Glomerular visceral epithelial cell (primary cell): ENCODE data around the gene PREX1.

Experiments used
- DNase-seq: peaks from one replicate; pipeline ENCODE4 v3.0.0-alpha.2; 2016; ENCODE audit errors: extremely low spot score

PREX1 gene

DNA sequence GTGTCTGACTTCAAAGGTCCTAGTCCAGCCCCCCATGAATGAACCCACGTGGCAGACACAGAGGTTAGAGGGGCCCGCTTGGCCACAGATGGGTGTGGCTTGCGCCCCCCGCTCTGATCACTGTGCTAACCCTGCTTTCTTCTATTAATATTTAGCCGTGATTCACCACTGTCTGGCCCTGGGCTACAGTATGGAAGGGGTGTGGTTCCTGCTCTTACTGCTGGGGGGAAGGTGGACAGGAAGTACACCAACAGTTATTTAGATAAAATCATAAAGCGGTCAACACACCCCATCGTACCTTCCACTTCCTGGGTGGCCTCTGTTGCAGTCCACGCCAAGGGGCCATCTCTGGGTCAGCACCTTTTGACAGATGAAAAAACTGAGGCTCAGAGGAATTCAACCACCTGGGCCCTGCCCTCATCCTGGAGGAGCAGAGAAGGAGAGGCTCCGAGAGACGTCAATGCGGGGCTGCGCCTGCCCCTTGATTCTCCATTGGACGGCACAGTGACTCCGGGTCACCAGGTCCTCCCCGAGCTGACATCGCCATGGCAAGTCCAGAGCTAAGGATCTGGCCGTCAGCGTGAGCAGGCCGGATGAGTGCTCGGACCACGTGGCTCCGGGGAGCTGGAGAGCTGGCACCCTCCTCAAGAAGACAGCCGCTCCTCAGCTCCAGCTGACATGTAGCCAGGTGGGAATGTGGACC lies 206.3 kb downstream of the PREX1 start:
- DNase-seq = peak; percentile 63

DNA sequence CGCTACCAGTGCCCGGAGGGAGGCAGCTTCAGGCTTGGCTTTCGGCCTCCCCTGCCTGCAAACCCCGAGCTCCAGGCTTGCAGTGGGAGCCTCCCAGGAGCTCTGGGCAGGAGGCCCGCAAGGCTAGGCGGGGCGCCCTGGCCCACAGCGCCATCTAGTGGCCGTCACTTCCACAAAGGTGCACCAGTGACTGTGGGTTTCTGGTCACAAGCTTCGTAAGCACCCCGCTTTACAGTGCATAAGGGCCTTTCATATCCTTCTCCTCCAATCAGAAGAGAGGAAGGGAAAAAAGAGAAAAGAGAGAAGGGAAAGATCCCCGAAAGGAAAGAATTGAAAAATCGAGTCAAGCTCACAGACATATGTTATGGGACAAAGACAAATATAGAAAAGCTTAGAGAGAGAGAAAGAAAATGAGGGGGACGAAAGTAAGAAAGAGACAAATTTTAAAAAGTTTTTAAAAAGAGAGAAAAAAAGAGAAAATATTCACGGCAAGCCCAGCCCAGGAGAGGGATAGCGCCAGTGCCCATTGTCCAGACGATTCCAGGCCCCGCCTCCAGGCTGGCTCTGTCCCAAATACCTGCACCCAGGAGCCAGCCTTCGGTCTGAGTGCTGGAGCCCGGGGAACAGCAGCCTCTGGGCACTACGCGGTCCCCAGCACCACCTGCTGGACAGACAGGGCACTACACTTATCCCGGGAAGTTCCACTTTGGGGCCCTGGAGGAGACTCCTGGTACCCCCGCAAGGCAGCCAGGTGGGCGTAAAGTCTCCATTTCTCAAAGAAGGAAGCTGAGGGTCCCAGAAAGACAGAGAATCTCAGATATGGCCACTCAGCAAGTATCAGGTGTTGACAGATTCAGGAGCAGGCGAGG lies 207.1 kb downstream of the PREX1 start:
- peak; percentile 87 for DNase-seq

DNA sequence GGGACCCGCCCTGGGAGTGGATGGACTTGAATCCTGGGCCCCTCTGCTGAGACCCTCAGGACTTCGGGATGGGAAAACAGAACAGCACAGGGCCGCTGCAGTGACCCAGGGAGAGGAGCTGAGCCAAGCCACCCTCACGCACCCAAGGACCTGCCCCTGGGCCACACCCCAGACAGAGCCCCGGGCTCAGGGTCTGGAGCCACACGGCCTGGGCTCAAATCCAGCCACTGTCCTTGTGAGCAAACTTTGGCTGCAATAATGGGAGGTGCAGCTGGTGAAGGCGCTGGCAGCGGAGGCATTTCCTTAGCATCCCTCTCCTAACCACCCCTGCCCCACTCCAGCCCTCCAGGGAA lies 207.7 kb downstream of the PREX1 start:
- no peak for DNase-seq

DNA sequence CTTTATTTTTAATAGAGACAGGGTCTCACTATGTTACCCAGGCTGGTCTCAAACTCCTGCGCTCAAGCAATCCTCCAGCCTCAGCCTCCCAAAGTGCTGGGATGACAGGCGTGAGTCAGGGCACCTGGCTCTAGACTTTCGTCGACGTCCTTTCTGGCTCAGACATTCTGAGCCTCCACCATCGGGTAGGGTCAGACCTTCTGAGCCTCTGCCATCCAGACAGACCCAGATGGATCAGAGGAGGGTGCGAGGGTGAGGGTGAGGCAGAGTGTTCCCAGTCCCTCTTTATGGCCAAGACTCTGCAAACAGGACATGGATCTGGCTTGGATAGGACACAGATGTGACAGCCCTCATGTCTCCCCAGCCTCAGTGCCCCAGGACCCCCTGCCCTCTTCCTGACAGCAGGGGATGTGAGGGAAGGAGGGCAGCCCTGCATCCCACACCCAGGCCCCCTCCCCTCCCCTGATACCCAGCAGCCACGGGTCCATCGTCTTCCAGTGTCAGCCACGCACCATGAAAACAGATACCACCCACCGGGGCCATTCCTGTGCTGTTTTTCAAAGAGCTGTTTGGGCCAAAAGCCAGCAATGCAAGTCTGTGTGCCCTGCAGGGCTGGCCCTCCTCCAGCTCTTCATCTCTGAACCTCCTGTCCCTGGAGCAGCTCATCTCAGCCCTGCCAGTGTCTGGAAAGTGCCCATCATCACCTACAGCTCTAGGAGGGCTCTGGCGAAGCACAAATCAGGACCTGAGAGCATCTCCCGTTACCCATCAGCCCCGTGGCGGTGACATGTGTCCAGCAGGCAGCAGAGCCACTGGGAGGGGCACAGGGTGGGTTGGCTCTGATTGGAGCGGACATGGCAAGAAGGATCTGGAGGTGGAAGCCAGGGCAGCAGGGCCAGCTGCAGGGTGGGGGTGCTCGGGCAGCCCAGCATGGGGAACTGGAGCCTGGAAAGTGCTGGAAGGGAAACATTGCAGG lies 208.4 kb downstream of the PREX1 start:
- DNase-seq = no peak

DNA sequence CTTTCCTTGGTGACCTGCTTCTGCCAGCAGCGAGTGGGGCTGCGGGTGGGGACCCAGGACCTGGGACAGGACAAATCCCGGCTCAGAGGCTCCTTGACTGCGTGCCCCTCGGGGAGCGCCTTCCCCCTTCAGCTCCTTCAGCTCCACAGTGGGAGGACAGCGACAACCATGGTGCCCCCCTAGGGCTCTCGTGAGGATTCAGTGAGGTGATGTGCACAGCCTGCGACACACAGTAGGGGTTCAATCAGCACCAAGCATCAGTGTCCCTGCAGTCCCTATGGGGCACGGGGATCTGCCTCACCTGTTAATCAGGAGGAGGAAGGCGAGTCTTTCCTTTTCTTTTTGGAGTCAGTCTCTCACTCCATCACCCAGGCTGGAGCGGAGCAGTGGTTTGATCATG lies 209.2 kb downstream of the PREX1 start:
- no peak for DNase-seq

DNA sequence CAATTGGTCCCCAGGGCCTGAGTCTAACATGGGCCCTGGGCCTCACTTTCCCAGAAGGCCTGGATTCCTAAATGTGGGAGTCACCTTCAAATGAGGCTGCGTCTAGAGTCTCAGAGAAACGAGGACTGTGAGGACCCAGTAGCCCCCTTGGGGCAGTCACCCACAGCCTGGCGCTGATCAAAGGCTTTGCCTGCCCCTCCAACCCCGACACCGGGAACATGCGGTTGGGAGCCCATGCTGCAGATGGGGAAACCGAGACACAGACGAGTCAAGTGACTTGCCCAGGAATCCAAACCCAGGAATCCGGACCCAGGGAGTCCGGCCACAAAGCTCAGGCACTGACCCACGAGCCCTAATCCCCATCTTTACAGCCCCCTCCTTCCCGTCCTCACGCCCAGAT lies 209.7 kb downstream of the PREX1 start:
- DNase-seq = no peak

DNA sequence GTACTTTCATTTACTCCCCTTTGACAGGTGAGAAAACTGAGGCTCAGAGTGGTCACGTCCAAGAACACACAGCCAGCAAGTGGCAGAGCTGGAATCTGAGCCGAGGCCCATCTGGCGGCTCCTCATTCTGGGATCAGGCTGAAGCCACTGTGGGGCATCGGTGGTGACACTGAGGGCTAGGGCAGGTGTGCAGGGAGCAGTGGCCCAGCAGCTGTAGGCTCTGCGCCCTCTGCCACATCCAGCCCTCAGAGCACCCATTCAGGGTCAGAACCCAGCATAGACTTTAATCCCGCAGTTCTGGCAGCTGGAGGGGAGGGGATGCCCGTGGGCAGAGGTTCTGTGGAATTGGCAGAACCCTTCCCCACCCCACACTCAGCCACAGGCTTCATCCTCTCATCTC lies 210.3 kb downstream of the PREX1 start:
- no peak for DNase-seq

DNA sequence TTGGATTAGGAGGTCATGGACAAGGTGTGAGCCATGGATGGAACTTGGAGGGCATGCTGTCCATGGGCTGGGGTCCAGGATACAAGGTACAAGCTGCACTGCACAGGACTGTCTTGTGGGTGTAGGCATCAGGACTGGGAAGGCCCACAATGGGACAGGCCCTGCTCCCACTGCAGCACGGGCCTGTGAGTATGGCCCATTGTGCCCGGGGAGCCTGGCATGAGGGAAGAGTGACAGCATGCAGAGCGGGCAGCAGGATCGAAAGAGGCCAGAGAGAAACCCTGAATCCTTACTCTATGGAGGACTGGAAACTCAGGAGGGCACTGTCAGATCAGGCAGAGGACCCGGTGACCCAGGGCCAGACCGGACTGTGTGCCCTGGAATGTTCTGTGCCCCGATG lies 211.3 kb downstream of the PREX1 start:
- DNase-seq = no peak

DNA sequence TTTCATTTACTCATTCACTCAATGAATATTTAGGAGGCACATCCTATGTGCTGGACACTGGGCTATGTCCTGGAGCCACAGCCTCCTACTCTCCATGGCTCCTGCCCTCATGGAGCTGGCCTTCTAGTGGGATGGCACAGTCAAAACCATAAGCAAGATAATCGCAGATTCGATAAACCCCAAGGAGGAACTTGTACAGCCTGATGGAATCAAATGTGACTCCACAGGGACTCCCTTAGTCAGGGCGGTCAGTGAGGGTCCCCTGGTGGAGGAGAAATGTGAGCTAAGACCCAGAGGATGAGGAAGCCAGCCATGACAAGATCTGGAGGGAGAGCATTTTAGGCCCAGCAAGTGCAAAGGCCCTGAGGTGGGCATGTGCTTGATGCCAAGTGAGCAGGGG lies 211.9 kb downstream of the PREX1 start:
- DNase-seq = no peak

DNA sequence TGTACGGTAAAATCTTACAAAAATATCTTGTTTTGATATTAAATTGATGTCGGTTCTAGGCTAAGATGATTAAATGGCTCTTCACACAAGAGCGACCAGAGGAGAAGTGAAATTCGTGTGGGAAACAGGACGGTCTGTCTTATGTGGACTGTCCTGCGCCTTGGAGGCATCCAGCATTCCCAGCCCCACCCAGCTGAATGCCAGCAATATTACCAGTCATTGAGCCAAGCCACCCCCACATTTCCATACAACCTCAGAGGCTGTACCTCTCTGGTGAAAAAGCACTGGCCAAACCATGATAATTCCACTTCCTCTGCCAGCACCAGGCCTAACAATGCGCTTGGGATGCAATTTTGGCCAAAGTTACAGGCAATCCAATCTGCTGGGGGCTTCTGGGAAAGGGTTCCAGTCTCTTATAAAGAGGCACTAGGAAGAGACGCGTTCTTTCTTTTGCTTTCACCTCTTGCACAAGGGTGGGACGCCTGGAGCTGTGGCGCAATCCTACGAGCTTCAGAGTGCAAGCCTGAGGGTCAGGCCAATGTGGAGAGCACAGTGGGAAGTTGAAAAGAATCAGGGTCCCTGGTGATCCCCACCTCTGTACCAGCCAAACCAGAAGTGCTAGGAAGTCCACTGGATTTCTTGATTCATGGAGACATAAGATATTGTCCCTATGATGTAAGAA lies 213.1 kb downstream of the PREX1 start:
- DNase-seq = no peak

DNA sequence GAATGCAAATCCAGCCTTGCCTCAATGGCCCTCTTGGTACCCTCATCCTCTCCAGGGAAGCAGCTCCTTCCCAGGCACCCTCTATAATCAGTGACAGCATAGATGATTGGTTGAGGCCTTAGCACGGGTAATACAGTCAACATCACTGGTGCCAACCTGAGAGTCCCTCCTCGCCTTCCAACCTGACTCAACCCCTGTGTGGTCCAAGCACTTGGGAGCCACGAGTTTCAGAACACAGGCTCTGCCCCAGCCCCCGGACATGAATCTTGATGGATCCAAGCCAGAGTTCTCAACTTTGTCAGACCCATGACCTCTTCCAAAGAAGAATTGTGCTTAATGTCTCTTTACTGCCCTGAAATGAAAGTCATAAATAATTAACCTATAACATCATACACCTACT lies 213.9 kb downstream of the PREX1 start:
- DNase-seq = no peak

DNA sequence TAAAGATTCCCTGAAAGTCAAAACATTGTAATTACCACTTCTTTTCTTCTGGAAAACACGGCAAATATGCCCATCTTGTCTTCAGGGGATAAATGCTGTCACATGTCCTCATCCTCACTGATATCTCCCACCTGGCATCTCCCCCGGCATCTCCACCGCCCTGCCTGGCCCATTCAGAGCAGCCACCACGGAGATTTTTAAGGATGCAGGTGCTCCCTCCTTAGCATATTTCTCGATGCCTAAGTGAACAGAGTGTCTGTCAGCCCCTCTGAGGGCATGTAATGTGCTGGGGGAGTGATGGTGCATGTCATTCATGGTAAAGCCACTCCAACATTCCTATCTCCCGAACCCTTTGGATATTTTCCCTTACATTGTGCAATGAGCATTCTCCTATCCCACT lies 215.5 kb downstream of the PREX1 start:
- no peak for DNase-seq

DNA sequence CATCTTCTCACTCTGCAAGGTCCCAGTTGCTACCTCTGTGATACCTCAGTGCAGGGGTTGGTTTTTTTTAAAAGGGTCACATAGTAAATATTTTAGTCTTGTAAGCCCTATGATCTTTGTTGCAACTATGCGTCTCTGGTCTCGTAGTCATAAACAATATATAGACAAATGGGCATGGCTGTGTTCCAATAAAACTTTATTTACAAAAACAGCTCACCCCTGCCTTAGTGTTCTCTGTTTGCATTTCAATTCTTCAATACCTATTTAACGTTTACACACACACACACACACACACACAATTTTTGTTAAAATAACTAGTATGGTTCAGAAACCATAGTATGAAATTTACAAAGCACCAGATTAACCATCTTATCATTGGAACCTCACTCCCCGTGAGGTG lies 216.8 kb downstream of the PREX1 start:
- DNase-seq = no peak

DNA sequence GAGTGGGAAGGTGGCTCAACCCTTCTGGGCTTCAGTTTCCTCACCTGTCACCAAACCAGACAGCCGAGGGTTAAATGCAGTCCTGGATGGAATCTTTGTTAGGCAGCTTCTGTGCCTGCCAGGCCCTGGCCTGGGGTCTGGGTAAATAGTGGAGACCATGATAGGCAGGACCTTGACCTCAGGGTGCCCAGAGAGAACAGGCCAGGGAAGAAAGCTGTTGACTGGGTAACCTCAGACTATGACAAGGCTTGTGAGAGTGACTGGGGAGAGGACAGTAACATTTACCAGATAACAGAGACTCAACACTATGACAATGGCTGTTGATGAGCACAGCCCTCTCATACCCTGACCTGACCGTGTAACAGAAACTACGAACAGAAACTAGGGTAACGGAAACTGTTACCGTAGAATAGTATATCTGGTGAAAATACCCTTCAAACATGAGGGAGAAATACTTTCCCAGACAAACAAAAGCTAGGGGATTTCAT lies 218.3 kb downstream of the PREX1 start:
- DNase-seq = no peak

DNA sequence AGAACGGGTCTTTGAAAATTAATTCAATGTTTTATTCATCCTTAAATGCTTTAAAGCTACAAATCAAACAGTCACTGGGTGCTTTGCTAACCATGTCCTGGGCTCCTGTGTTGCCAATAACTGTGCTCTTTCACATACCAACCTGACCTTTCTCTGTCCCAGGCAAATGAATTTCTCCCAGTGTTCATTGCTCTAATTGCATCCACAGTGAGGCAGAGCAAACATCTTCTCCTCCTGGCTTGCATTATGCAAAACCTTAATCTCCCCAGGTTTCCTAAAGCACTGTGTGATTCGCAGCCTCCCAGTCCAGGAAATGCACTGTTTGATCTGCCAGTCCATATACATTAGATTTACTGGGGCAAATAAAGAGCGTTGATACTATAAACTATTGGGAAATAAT lies 219.0 kb downstream of the PREX1 start:
- no peak for DNase-seq

DNA sequence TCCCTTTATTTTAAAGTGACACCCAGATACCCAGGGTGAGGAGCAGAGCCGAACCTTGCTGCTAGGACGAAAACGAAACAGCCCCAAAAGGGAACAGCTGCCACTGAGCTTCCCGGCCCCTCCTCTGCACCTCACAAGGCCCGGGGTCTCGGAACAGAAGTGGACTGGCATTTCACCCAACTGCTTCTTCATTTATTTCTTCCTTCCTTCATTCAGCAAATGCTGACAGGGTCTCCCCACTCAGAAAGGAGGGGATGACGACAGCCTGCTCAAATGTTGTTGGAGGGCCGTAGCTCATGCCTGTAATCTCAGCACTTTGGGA lies 220.3 kb downstream of the PREX1 start:
- no peak for DNase-seq

DNA sequence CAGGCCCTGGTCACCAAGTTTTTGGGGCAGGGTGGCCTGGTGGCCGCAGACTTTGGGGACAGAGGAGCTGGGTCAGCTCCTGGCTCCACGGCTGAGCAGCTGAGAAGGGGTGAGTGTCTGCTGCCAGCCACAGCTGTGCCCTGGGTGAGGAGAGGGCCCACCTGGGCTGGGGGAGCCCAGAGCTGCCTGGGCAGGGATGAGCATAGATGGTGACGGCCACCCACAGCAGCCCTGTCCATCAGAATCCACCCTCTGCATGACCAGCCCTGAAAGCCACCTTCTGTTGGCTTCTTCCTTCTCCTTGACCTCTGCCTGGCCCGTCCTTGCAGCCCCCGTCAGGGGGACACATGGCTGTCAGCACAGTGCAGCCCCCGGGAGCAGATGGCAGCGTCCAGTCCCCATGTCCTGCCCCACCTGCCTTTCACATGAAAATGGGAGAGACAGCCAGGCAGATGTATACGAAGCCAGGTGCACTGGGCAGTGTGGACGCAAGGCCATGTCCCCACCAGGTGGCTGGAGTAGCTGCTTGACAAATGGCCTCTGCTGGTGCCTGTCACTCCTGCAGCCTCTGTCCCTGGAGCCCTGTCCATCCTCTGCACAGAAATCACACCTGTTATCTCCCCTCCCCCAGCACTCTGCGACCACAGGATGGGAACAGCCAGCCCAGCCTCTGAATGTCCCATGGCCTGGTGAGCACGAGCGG lies 220.8 kb downstream of the PREX1 start:
- no peak for DNase-seq

DNA sequence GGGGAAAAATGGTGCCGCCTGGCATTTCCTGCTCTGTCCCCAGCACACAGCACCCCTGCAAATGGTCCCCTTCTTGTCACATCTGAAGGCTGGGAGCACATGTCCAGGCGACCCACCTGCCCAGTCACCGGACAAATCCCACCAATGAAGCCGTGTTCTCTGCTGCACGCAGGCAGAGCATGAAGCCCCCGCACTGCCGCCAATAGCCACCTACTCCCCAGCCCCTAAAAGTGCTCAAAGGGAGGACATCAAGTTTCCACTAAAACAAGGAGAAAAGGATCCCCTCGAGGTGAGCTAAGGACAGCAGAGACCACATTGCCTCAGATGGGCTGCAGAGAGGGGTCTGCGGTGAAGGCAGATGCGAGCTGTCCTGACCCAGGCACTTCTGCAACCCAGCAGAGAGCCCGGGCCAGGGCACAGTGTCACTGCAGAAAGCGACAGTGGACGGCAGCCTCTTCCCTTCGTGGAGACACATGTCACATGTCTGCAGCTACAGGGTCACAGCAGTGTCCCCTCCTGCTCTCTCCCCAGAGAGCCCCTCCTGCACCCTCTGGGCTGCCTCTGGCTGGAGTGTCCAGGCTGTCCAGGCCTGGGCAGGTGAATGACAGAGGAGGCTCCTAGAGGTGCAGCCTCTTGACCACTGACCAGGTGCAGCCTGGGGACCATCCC lies 221.5 kb downstream of the PREX1 start:
- DNase-seq = no peak

DNA sequence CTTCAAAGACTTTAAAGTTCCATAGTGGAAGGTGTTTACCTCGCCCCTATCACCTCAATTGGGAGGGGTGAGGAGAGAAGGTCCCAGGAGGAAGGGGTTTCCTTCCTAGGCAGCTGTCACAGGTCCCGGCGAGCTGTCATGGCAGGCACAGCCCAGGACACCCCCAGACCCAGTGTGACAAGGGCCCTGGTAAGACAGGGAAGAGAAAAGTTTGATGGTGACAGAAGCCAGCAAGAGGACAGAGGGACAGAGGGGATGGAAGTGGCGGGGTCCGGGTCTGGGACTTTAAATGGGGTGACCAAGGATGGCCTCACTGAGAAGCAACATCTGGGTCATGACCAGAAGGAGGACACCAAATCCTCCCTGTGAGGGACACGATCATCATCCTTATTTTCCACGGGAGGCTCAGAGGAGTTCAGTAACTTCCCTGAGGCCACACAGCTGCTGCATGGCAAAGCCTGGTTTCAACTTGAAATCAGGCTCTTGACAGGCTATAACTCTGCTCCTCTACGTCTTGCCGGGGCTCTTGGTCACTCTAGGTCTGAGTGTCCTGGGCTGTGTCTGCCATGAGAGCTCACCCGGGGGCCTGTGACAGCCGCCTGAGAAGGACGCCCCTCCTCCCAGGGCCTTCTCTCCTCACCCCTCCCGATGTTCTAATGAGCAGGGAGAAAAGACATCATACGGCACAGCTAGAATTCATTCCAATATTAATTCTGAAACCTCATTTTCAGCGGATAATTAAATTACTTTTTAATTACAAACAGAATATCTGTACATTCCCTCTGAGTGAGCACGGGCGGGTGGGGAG lies 222.2 kb downstream of the PREX1 start:
- no peak for DNase-seq

DNA sequence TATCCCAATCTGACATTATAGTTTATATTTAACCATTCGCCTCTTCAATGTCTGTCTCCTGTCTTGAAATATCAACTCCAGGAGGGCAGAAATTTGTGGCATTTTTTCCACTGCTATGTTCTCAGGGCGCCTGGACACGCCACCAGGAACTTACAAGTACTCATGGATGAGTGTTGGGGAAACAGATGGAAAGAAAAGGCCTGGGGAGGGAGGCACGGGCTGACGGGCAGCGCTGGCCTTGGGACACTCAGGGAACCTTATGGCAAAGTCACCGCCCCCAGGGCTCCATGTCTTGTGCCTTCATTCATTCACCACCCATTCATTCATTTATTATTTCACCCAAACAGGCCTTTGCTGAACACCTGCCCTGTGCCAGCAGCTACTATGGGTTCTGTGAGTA lies 222.9 kb downstream of the PREX1 start:
- no peak for DNase-seq
